GM18867 (cell line): Measurements from ENCODE around the gene TRPV5.
A peak's percentile ranks its signal among the peaks of the same experiment; 100 is the strongest.

Source experiments
- ATAC-seq: cut with Tn5 transposase; IDR thresholded peaks from one replicate; pipeline ENCODE4 v1.9.1; 2021; ENCODE audit warnings: mild to moderate bottlenecking, moderate library complexity; ENCODE audit not compliant: unreplicated experiment

The TRPV5 gene

GRCh38 chr7:142941541-142941940 lies 8.0 kb upstream of the TRPV5 start:
- ATAC-seq = no peak

GRCh38 chr7:142940966-142941535 lies 7.5 kb upstream of the TRPV5 start:
- ATAC-seq = no peak

GRCh38 chr7:142939226-142939910 lies 5.8 kb upstream of the TRPV5 start, which contains the start of gene LLCFC1:
TSS of gene LLCFC1 (plus strand) at chr7:142939484. CDS start at chr7:142939622, 138 bp downstream.
- peak; percentile 51 for ATAC-seq

- no peak for ATAC-seq
Observed at GRCh38 chr7:142938611-142939010, 5.1 kb upstream of the TRPV5 start.

GRCh38 chr7:142935941-142936565 lies 2.5 kb upstream of the TRPV5 start:
- ATAC-seq = no peak

- no peak for ATAC-seq
Observed at GRCh38 chr7:142934056-142934455, 510 bp upstream of the TRPV5 start.

GRCh38 chr7:142933092-142933475 lies 462 bp downstream of the TRPV5 start:
- ATAC-seq = no peak

- no peak for ATAC-seq
Observed at GRCh38 chr7:142932386-142933091, 1.0 kb downstream of the TRPV5 start.

GRCh38 chr7:142930126-142930730 lies 3.3 kb downstream of the TRPV5 start:
- ATAC-seq = no peak

GRCh38 chr7:142927949-142928348 lies 5.6 kb downstream of the TRPV5 start:
- ATAC-seq = no peak

- no peak for ATAC-seq
Observed at GRCh38 chr7:142927085-142927745, 6.3 kb downstream of the TRPV5 start.

- ATAC-seq = no peak
Observed at GRCh38 chr7:142925413-142925812, 8.1 kb downstream of the TRPV5 start.

GRCh38 chr7:142923391-142923790 lies 10.2 kb downstream of the TRPV5 start:
- no peak for ATAC-seq

- no peak for ATAC-seq
Observed at GRCh38 chr7:142919656-142920055, 13.9 kb downstream of the TRPV5 start.

- no peak for ATAC-seq
Observed at GRCh38 chr7:142918901-142919300, 14.6 kb downstream of the TRPV5 start.

- no peak for ATAC-seq
Observed at GRCh38 chr7:142917447-142917846, 16.1 kb downstream of the TRPV5 start.

- ATAC-seq = no peak
Observed at GRCh38 chr7:142916508-142916907, 17.0 kb downstream of the TRPV5 start.

- no peak for ATAC-seq
Observed at GRCh38 chr7:142915315-142915714, 18.2 kb downstream of the TRPV5 start.

GRCh38 chr7:142914121-142914520 lies 19.4 kb downstream of the TRPV5 start:
- no peak for ATAC-seq

- no peak for ATAC-seq
Observed at GRCh38 chr7:142913566-142913965, 20.0 kb downstream of the TRPV5 start.

- ATAC-seq = no peak
Observed at GRCh38 chr7:142913051-142913450, 20.5 kb downstream of the TRPV5 start.
